ENCODE data around the gene WWOX.

GRCh38 chr16:78519896-78520295, 420.4 kb downstream of the WWOX start:
- TF ChIP-seq RAD21 (conservative IDR thresholded peaks at IDR 0.05) (no peak), MXI1 (conservative IDR thresholded peaks at IDR 0.05; ENCODE audit: poor library complexity, severe bottlenecking) (no peak), CTCF (IDR thresholded peaks at IDR 0.05; ENCODE audit: poor library complexity, severe bottlenecking) (no peak), TAF1 (IDR thresholded peaks at IDR 0.05; ENCODE audit: low read depth) (no peak), EZH2 (IDR thresholded peaks at IDR 0.05; ENCODE audit: borderline replicate concordance, insufficient read depth, low read length, poor library complexity, severe bottlenecking) (no peak), POLR2AphosphoS5 (IDR thresholded peaks at IDR 0.05) (no peak), REST (IDR thresholded peaks at IDR 0.05; ENCODE audit: borderline replicate concordance) (no peak), EP300 (conservative IDR thresholded peaks at IDR 0.05; ENCODE audit: poor library complexity, severe bottlenecking) (no peak), SMC3 (conservative IDR thresholded peaks at IDR 0.05; ENCODE audit: poor library complexity) (no peak)

Measured in neural cell (in vitro differentiated cells).